CD8-positive, alpha-beta memory T cell (primary cell): ENCODE data around the gene NFE2L1. TPM values are rescaled to one million over a fixed set of nuclear protein-coding genes. Genes with fewer than 3 reads are reported as not detected.

Experiments used
- CTCF ChIA-PET: fragments of 350-600 bp; sonication (Branson Sonifier 250); formaldehyde crosslinking; loops from one replicate; lab custom pipeline; 2021; ENCODE audit warnings: antibody characterized with exemption; lab: Charles Lee
- POLR2A ChIA-PET: fragments of 350-600 bp; sonication (Branson Sonifier 250); formaldehyde crosslinking; loops from one replicate; lab custom pipeline; 2021; ENCODE audit warnings: antibody characterized with exemption; lab: Charles Lee
- DNase-seq, 5 donors: peaks; one replicate each; pipeline versions ENCODE4 v3.0.0 to v3.0.0-alpha.2; 2020 to 2022; ENCODE audit warnings: mixed read lengths in 1 of 5
- H3K27ac ChIP-seq: one replicate; pipeline ENCODE4 v1.7.0; 2013; ENCODE audit warnings: low read depth, mild to moderate bottlenecking, low read length, moderate library complexity
- H3K27me3 ChIP-seq: 2 replicates; pipeline ENCODE4 v1.7.0; 2013; ENCODE audit warnings: low read length, mild to moderate bottlenecking; ENCODE audit not compliant: insufficient read depth, poor library complexity, severe bottlenecking
- H3K36me3 ChIP-seq: 2 replicates; pipeline ENCODE4 v1.7.0; 2013; ENCODE audit warnings: mild to moderate bottlenecking, low read length, moderate library complexity; ENCODE audit not compliant: insufficient read depth
- H3K4me1 ChIP-seq: 2 replicates; pipeline ENCODE4 v1.7.0; 2013; ENCODE audit warnings: mild to moderate bottlenecking, low read length, moderate library complexity; ENCODE audit not compliant: insufficient read depth
- H3K4me3 ChIP-seq: 2 replicates; pipeline ENCODE4 v1.7.0; 2013; ENCODE audit warnings: mild to moderate bottlenecking, low read length
- H3K9me3 ChIP-seq: 2 replicates; pipeline ENCODE4 v1.7.0; 2013; ENCODE audit warnings: mild to moderate bottlenecking, low read length
- H3K27ac Mint-ChIP-seq, 8 donors: one replicate each; pipeline ENCODE4 v1.8.0; 2020 to 2021; ENCODE audit warnings: mixed read lengths in 8 of 8, mild to moderate bottlenecking in 6 of 8, inconsistent platforms in 3 of 8, moderate library complexity in 3 of 8
- H3K27me3 Mint-ChIP-seq, 2 donors: one replicate each; pipeline ENCODE4 v1.8.0; 2020 to 2021; ENCODE audit warnings: mixed read lengths in 2 of 2, mild to moderate bottlenecking in 1 of 2, moderate library complexity in 1 of 2
- H3K36me3 Mint-ChIP-seq, 3 donors: one replicate each; pipeline ENCODE4 v1.8.0; 2020 to 2021; ENCODE audit warnings: mixed read lengths in 3 of 3, inconsistent platforms in 1 of 3, mild to moderate bottlenecking in 1 of 3
- H3K4me1 Mint-ChIP-seq, 3 donors: one replicate each; pipeline ENCODE4 v1.8.0; 2020 to 2021; ENCODE audit warnings: mixed read lengths in 3 of 3, inconsistent platforms in 1 of 3, mild to moderate bottlenecking in 1 of 3
- H3K4me3 Mint-ChIP-seq, 7 donors: one replicate each; pipeline ENCODE4 v1.8.0; 2020 to 2021; ENCODE audit warnings: mixed read lengths in 7 of 7, mild to moderate bottlenecking in 6 of 7, moderate library complexity in 4 of 7, inconsistent platforms in 2 of 7
- H3K9me3 Mint-ChIP-seq, 5 donors: one replicate each; pipeline ENCODE4 v1.8.0; 2020 to 2022; ENCODE audit warnings: mixed read lengths in 5 of 5, mild to moderate bottlenecking in 3 of 5, moderate library complexity in 2 of 5, inconsistent platforms in 1 of 5
- polyA plus RNA-seq: library from polyadenylated mRNA; unstranded; fragments of 300-500 nt; fragmentation: Illumina TruSeq; gene quantifications from one replicate; pipeline ENCODE4 v1.2.3, GENCODE V29; 2021
- total RNA-seq, 2 experiments: library from RNA; stranded (reverse); gene quantifications; one replicate each; pipeline ENCODE4 v1.2.3, GENCODE V29; 2021

NFE2L1 gene
- total and polyA plus RNA-seq, 3 experiments from 2014 or later = 13.1 to 98.4 (median 94.5) TPM

DNA sequence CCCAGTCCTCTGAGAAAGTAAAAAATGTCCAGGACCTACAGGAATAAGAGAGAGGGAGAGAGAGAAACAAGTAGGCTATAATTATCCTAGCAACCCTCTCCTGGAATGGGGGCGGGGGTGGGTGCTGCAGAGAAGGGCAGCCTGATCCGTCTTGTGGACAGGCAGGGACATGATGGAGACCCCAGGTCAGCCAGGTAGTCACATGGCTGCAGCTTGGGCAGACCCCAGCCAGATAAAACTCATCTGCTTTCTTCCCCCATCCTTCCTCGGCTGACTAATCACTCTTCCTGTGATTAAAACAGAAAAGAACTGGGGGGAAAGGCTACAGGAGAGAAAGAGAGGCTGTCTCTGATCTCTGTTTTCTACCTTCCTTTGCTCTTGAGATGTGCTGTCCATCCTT, 43.2 kb upstream of the NFE2L1 start:
- Histone ChIP-seq H3K27me3 (peaks cover under 1% of the 10 kb centered on the region), H3K27ac (no peak overlapping the region), H3K4me1 (no peaks in the 10 kb centered on the region), H3K9me3 (no peaks in the 10 kb centered on the region), H3K36me3 (no peaks in the 10 kb centered on the region), H3K4me3 (no peak overlapping the region)
- CTCF ChIA-PET = no interaction called here
- no peak overlapping the region for H3K4me3 Mint-ChIP-seq
- POLR2A ChIA-PET = no interaction called here
- peaks cover 19 to 34% of the 10 kb centered on the region in 2 donors for H3K27me3 Mint-ChIP-seq
- H3K9me3 Mint-ChIP-seq = no peaks in the 10 kb centered on the region
- no peaks in the 10 kb centered on the region for H3K36me3 Mint-ChIP-seq
- no peak overlapping the region for H3K27ac Mint-ChIP-seq
- no peak for DNase-seq
- H3K4me1 Mint-ChIP-seq = no peaks in the 10 kb centered on the region

DNA sequence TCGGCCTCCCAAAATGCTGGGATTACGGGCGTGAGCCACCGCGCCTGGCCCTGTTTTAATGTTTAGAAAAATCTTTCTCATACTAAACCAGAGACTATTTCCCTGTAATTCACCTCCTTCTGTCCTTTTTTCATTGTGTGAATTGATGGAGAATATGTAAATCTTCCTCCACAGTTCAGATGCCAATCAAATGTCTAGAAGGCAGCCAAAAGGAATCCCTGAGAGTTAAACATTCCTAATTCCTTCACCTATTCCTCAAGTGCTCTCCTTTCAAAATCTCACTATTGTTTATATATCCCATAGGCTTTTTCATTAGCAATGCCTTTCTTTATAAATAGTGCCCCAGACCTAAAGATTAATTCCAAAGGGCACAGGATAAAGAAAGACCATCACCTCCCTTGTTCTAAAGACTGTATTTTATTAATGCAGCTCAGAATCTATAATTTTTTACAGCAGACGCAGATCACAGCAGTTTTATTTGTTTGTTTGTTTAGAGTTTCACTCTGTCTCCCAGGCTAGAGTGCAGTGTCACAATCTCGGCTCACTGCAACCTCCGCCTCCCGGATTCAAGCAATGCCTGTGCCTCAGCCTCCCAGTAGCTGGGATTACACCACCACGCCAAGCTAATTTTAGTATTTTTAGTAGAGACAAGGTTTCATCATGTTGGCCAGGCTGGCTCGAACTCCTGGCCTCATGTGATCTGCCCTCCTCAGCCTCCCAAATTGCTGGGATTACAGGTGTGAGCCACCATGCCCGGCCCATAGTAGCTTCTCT, 41.0 kb upstream of the NFE2L1 start:
- Mint-ChIP-seq H3K27ac (no peak overlapping the region), H3K9me3 (no peaks in the 10 kb centered on the region), H3K4me1 (peaks cover 6 to 11% (median 10%) of the 10 kb centered on the region in 3 donors), H3K4me3 (no peak overlapping the region), H3K27me3 (peaks cover 30 to 47% of the 10 kb centered on the region in 2 donors), H3K36me3 (no peaks in the 10 kb centered on the region)
- no peak overlapping the region for H3K27ac ChIP-seq
- POLR2A ChIA-PET = no interaction called here
- peaks cover 11% of the 10 kb centered on the region for H3K27me3 ChIP-seq
- H3K4me3 ChIP-seq = no peak overlapping the region
- peaks cover 8% of the 10 kb centered on the region for H3K4me1 ChIP-seq
- CTCF ChIA-PET = no interaction called here
- H3K9me3 ChIP-seq = no peaks in the 10 kb centered on the region
- no peaks in the 10 kb centered on the region for H3K36me3 ChIP-seq
- DNase-seq = no peak

DNA sequence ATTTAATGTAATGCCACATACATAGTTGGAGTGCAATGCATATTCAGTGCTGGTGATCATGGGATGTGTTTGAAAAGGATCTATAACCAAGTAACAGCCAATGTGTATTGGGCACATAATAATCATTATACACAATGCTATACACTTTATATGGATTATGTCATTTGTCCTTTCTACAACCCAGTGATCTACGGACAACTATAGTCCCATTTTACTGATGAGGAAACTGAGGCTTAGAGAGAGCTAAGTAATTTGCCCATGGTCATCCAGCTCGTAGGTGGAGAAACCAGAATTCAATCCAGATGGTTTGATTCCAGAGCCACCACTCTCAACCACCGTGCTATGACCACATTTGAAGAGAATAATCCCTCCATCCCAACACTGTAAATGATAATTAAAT, 38.0 kb upstream of the NFE2L1 start:
- Histone ChIP-seq H3K9me3 (no peaks in the 10 kb centered on the region), H3K4me1 (peaks cover 12% of the 10 kb centered on the region), H3K4me3 (no peak overlapping the region), H3K27ac (no peak overlapping the region), H3K27me3 (peaks cover 22% of the 10 kb centered on the region), H3K36me3 (no peaks in the 10 kb centered on the region)
- ChIA-PET CTCF (interaction anchor here (1.6 to 2.7 kb wide), 2 partner anchors 32 to 34 kb away, joined by 4 to 8 read pairs; no protein-coding TSS in a partner anchor), POLR2A (no interaction called here)
- Mint-ChIP-seq H3K4me3 (no peak overlapping the region), H3K4me1 (peaks cover 8 to 17% (median 11%) of the 10 kb centered on the region in 3 donors), H3K27ac (no peak overlapping the region), H3K27me3 (peaks cover 39 to 58% of the 10 kb centered on the region in 2 donors), H3K36me3 (no peaks in the 10 kb centered on the region), H3K9me3 (no peaks in the 10 kb centered on the region)
- DNase-seq = no peak

DNA sequence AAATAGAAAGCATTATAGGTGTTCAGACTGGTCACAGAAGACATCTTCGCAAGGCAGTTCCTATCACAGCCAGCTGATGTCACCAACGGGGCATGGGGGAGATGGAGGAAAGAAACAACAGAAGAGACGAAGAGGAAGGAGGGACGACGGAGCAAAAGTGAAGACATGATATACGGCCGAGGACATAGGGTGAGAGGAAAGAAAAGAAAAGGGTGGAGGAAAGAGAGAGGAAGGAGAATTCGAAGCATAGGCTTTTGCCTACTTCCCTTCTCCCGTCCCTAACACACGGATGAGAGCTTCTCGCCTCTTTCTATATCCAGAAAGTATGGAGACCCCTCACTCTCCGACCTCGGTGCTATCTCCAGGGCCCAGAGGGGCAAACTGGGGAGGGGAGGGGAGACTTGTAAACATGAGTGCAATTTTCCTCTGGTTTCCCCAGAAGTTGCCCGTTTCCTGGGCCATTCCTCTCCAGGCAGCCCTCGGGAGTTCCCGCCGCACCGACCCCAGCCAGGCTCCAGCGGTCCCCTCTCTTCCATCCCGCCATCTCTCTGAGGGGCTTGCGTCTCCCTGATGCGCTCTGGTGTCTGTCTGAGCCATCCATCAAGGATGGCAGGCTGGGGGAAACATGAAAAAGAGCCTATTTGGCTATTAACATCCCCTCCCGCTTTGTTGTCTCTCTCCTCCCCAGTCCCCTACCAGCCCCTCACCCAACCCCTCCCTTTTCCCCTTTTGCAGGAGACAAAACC, 36.6 kb upstream of the NFE2L1 start:
- Mint-ChIP-seq H3K36me3 (no peaks in the 10 kb centered on the region), H3K9me3 (no peaks in the 10 kb centered on the region), H3K4me3 (peak overlapping the region; percentile 27 to 82 (median 77)), H3K27me3 (peaks cover 41 to 58% of the 10 kb centered on the region in 2 donors), H3K27ac (peak overlapping the region in 6 of 8 donors; percentile 1 to 32 (median 6)), H3K4me1 (peaks cover 8 to 21% (median 11%) of the 10 kb centered on the region in 3 donors)
- Histone ChIP-seq H3K27me3 (peaks cover 22% of the 10 kb centered on the region), H3K9me3 (no peaks in the 10 kb centered on the region), H3K4me3 (peak overlapping the region; percentile 29), H3K4me1 (peaks cover 12% of the 10 kb centered on the region), H3K27ac (no peak overlapping the region), H3K36me3 (no peaks in the 10 kb centered on the region)
- ChIA-PET POLR2A (no interaction called here), CTCF (interaction anchor here (0.7 to 2.7 kb wide), 7 partner anchors 9 to 83 kb away, joined by 3 to 8 read pairs (median 4); partner anchors contain the start of gene CDK5RAP3)
- DNase-seq = peak in 3 of 5 donors; percentile 9 to 63 (median 32)

DNA sequence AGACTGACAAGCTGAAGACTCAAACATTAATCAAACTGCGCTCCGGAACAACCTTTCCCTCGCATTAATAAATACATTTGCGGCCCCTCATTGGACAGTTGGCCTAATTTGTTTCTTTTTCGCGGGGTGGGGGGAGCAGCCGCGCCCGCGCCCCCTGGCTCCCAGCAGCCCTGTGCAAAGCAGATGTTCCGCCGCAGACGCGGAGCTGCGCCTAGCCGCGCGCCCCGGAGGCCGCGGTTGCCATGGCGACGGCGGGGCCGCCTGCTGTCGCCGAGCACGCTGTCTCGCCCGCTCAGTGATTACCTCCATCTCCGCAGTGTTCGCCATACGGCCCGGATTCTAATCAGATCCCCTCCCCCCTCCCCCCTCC, 36.0 kb upstream of the NFE2L1 start:
- ChIA-PET CTCF (interaction anchor here (1.6 to 2.3 kb wide), 2 partner anchors 13 to 41 kb away, joined by 4 to 8 read pairs; partner anchors contain the start of gene CDK5RAP3), POLR2A (no interaction called here)
- Mint-ChIP-seq H3K27ac (no peak overlapping the region), H3K27me3 (peaks cover 41 to 54% of the 10 kb centered on the region in 2 donors), H3K4me3 (peak overlapping the region; percentile 15 to 82 (median 77)), H3K36me3 (no peaks in the 10 kb centered on the region), H3K4me1 (peaks cover 8 to 21% (median 11%) of the 10 kb centered on the region in 3 donors), H3K9me3 (no peaks in the 10 kb centered on the region)
- no peaks in the 10 kb centered on the region for H3K9me3 ChIP-seq
- no peaks in the 10 kb centered on the region for H3K36me3 ChIP-seq
- H3K27ac ChIP-seq = no peak overlapping the region
- H3K27me3 ChIP-seq = peaks cover 22% of the 10 kb centered on the region
- peak overlapping the region; percentile 29 for H3K4me3 ChIP-seq
- peak; percentile 52 to 82 (median 61) for DNase-seq
- peaks cover 12% of the 10 kb centered on the region for H3K4me1 ChIP-seq

DNA sequence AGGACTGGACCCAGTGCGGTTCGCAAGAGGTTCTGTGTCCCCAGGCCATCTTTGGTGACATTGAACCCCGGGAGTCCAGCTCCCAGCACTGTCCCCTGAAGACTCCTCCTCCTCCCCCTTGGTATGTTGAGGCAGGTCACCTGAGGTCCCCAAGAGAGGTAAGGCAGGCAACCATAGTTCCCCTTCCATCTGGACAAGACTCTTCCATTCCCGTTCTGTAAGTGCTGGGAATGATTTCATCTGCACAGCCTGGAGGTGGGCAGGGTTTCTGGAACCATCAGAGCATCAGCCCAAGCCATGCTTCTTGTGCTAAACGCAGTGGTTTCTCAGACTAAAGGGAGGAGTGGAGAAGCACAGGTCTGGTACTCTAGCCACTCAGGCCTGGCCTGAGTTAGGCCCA, 35.5 kb upstream of the NFE2L1 start:
- Histone ChIP-seq H3K27ac (no peak overlapping the region), H3K27me3 (peaks cover 22% of the 10 kb centered on the region), H3K36me3 (no peaks in the 10 kb centered on the region), H3K4me1 (peaks cover 12% of the 10 kb centered on the region), H3K4me3 (no peak overlapping the region), H3K9me3 (no peaks in the 10 kb centered on the region)
- H3K9me3 Mint-ChIP-seq = no peaks in the 10 kb centered on the region
- no peaks in the 10 kb centered on the region for H3K36me3 Mint-ChIP-seq
- H3K27me3 Mint-ChIP-seq = peaks cover 40 to 48% of the 10 kb centered on the region in 2 donors
- no peak for DNase-seq
- peak overlapping the region in 6 of 7 donors; percentile 11 to 81 (median 61) for H3K4me3 Mint-ChIP-seq
- ChIA-PET POLR2A (no interaction called here), CTCF (interaction anchor here (1.6 to 2.3 kb wide), 2 partner anchors 13 to 42 kb away, joined by 4 to 8 read pairs; partner anchors contain the start of gene CDK5RAP3)
- peaks cover 10 to 25% (median 11%) of the 10 kb centered on the region in 3 donors for H3K4me1 Mint-ChIP-seq
- no peak overlapping the region for H3K27ac Mint-ChIP-seq

DNA sequence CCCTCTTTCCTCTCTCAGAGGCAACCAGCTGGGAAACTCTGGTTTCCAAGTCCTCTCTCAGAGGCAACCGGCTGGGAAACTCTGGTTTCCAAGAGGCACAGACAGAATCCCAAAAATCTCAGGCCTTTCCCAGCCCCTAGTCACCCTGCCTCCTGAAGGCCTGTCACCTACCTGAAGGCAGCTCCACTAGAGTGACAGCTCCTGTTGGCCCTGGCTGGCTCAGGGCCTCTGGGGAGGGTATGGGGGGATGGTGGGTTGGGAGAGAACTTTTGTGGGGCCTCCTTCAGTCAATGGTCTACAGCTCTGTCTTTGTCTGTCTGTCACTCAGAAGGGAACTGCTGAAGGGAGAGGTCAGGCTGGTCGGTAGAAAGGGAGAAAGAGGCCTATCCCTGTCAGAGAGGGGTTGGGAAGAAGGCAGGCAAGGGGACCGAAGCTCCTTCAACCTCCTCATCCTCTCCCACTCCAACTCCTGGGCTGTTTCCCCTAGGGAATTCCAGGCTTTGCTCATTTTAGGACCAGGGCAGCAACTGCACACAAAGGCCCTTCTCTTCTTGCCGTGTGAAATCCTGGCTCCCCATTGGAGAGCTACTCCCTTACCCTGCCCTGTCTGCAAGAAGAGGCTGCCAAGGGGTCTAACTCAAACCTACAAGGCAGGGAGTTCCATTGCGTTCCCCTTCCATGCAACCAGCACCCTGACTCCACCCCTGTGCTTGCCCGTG, 34.1 kb upstream of the NFE2L1 start:
- peaks cover 10 to 31% (median 11%) of the 10 kb centered on the region in 3 donors for H3K4me1 Mint-ChIP-seq
- peaks cover 22% of the 10 kb centered on the region for H3K27me3 ChIP-seq
- CTCF ChIA-PET = interaction anchor here (0.8 to 2.0 kb wide), 3 partner anchors 11 to 62 kb away, joined by 3 to 9 read pairs (median 4); no protein-coding TSS in a partner anchor
- H3K9me3 Mint-ChIP-seq = no peaks in the 10 kb centered on the region
- no peaks in the 10 kb centered on the region for H3K36me3 Mint-ChIP-seq
- no peak overlapping the region for H3K27ac Mint-ChIP-seq
- H3K4me1 ChIP-seq = peaks cover 12% of the 10 kb centered on the region
- H3K36me3 ChIP-seq = no peaks in the 10 kb centered on the region
- POLR2A ChIA-PET = no interaction called here
- no peak overlapping the region for H3K4me3 ChIP-seq
- H3K27ac ChIP-seq = no peak overlapping the region
- H3K9me3 ChIP-seq = no peaks in the 10 kb centered on the region
- no peak overlapping the region for H3K4me3 Mint-ChIP-seq
- H3K27me3 Mint-ChIP-seq = peaks cover 32 to 41% of the 10 kb centered on the region in 2 donors
- no peak for DNase-seq
